ENCODE results near the gene YY1. TPM values are rescaled to one million over a fixed set of nuclear protein-coding genes. Genes with fewer than 3 reads are reported as not detected.

The YY1 gene
- total and polyA plus RNA-seq, 2 experiments from 2014 or later = 88.2 to 128 TPM

DNA sequence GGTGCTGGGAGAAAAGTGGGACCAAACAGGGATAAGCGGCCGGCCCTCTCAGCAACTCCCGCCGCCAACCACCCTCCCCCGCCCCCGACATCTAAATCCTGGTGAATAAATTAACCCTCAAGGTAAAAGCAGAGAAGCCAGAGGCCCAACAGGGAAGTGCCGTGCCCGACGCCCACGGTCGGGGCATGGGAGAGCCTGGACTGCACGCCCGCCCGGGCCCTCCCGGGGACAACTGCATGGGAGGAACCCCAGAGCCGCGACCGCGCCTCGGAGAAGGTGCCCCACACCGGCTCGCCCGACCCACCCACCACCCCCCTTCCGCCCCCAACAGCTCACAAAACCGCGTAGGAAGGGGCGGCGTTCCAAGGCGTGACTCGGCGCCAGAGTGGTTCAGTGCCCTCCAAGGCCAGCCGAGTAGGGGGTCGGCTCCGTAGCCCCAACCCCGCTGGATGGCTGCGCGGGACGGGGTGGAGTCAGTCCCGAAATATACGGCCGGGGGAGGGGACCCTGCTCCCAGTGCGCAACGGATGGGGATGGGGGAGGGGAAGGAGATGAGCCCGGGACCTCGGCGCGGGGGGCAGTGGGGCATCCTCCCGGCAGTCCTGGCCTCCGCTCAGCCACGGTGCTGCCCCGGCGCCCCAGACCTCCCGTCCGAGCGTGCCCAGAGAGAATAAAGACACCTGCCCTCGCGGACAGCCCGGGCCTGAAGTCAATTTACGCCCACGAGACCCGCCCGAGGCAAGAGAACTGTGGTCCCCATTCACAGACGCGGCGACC, 66.6 kb downstream of the YY1 start:
- H3K27me3 Mint-ChIP-seq (ENCODE audit: insufficient read depth, low read depth, poor library complexity) = peaks cover 15% of the 10 kb centered on the region
- Histone ChIP-seq H3K4me2 (peak overlapping the region; percentile 86), H3K4me1 (ENCODE audit: insufficient read depth) (peaks cover 8% of the 10 kb centered on the region), H4K20me1 (replicated peaks; ENCODE audit: insufficient read depth) (peaks cover 35% of the 10 kb centered on the region), H3K79me2 (replicated peaks; ENCODE audit: insufficient read depth) (peaks cover 48% of the 10 kb centered on the region), H3K36me3 (ENCODE audit: insufficient read depth) (no peaks in the 10 kb centered on the region), H3K27me3 (ENCODE audit: insufficient read depth) (peaks cover 6% of the 10 kb centered on the region; the same call in 1 of the 2 replicates), H2AFZ (no peak overlapping the region; the same call in 1 of the 2 replicates), H3K27ac (ENCODE audit: low read depth) (peak overlapping the region; percentile 81), H3K9me2 (ENCODE audit: insufficient read depth) (no peaks in the 10 kb centered on the region), H3F3A (replicated peaks; ENCODE audit: low read depth) (peaks cover 16% of the 10 kb centered on the region), H3K4me3 (peak overlapping the region; percentile 77)
- peak; percentile 14; the same call in 1 of the 2 replicates for TF ChIP-seq POLR2AphosphoS5 (IDR thresholded peaks at IDR 0.05; ENCODE audit: low read depth)
- no peak for TF ChIP-seq CREB1 (CRISPR knock-in tag; IDR thresholded peaks at IDR 0.05; ENCODE audit: low read depth)
- H3K27ac Mint-ChIP-seq = peak overlapping the region; percentile 92
- H3K4me3 Mint-ChIP-seq = peak overlapping the region; percentile 89
- H3K9me3 Mint-ChIP-seq = no peaks in the 10 kb centered on the region
- peak; percentile 63 for DNase-seq (ENCODE audit: low spot score)
- H3K4me1 Mint-ChIP-seq = peaks cover 43% of the 10 kb centered on the region
- ATAC-seq = peak; percentile 15
- H3K36me3 Mint-ChIP-seq (ENCODE audit: low read depth) = peaks cover 13% of the 10 kb centered on the region

DNA sequence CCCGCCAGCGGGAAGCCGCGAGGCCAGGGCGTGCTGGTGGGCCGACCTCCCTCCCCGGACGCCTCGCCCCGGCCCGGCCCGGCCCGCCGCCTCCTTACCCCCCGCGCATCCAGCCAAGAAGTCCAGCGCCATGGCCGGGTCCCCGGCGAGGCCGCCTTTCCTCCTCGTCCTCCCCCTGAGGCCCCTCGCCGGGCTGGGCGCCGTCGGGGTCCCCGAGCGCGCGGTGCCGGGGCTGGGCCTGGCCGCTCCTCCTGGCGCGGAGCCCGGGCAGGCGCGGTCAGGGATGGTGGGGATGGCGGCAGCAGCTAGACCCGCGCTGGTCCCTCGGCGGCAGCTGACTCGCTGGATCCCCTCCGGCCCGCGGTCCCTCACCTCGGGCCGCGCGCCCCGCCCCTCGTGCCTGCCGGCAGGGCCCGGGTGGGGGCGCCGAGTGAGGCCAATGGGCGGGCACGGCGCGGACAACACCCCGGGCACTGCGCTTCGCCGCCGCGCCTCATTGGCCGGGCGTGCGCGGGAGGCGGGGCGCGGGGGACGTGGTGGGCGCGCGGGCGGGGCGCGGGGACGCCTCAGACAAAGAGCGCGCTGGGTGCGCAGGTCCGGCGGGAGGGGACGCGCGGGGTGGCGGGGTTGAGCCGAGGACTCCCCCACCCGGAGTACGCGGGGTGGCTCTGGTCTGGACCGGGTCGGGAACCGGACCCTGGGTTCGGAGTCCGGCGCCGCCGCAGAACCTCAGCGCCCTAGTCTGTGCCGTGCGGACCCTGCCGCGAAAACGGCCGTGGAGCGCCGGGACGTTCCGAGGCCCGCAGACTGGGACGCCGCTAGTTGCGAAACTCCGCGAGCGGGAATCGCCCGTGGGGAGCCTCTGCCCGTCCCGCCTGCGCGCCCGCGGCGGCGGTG, 67.4 kb downstream of the YY1 start, which contains the start of gene SLC25A29:
TSS of gene SLC25A29 (minus strand) at position 344 of the 897 bp plus-strand sequence. CDS start at position 132, 212 bp downstream.
- H3K36me3 ChIP-seq (ENCODE audit: insufficient read depth) = no peaks in the 10 kb centered on the region
- H3F3A ChIP-seq (replicated peaks; ENCODE audit: low read depth) = peaks cover 16% of the 10 kb centered on the region
- peaks cover 6% of the 10 kb centered on the region; the same call in 1 of the 2 replicates for H3K27me3 ChIP-seq (ENCODE audit: insufficient read depth)
- TF ChIP-seq POLR2AphosphoS5 (IDR thresholded peaks at IDR 0.05; ENCODE audit: low read depth) (peak; percentile 64), CREB1 (CRISPR knock-in tag; IDR thresholded peaks at IDR 0.05; ENCODE audit: low read depth) (peak; percentile 36; the same call in 1 of the 2 replicates), EZH2 (IDR thresholded peaks at IDR 0.05; ENCODE audit: low read depth, unreplicated experiment) (no peak), EZH2phosphoT487 (IDR thresholded peaks at IDR 0.05; ENCODE audit: unreplicated experiment) (no peak)
- TF ChIP-seq, protein P1, sequence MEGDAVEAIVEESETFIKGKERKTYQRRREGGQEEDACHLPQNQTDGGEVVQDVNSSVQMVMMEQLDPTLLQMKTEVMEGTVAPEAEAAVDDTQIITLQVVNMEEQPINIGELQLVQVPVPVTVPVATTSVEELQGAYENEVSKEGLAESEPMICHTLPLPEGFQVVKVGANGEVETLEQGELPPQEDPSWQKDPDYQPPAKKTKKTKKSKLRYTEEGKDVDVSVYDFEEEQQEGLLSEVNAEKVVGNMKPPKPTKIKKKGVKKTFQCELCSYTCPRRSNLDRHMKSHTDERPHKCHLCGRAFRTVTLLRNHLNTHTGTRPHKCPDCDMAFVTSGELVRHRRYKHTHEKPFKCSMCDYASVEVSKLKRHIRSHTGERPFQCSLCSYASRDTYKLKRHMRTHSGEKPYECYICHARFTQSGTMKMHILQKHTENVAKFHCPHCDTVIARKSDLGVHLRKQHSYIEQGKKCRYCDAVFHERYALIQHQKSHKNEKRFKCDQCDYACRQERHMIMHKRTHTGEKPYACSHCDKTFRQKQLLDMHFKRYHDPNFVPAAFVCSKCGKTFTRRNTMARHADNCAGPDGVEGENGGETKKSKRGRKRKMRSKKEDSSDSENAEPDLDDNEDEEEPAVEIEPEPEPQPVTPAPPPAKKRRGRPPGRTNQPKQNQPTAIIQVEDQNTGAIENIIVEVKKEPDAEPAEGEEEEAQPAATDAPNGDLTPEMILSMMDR (conservative IDR thresholded peaks at IDR 0.05; ENCODE audit: low read depth in 2 of 2) = no peak
- peaks cover 40% of the 10 kb centered on the region for H3K79me2 ChIP-seq (replicated peaks; ENCODE audit: insufficient read depth)
- DNase-seq (ENCODE audit: low spot score) (peak; percentile 97), ATAC-seq (peak; percentile 60)
- peak within 1 kb of the TSS; percentile 86 for H3K4me2 ChIP-seq
- Mint-ChIP-seq H3K27ac (peak within 1 kb of the TSS; percentile 92), H3K9me3 (no peaks in the 10 kb centered on the region), H3K4me1 (peaks cover 47% of the 10 kb centered on the region), H3K27me3 (ENCODE audit: insufficient read depth, low read depth, poor library complexity) (peaks cover 15% of the 10 kb centered on the region), H3K4me3 (peak within 1 kb of the TSS; percentile 89), H3K36me3 (ENCODE audit: low read depth) (peaks cover 13% of the 10 kb centered on the region)
- no peaks in the 10 kb centered on the region for H3K9me2 ChIP-seq (ENCODE audit: insufficient read depth)
- H4K20me1 ChIP-seq (replicated peaks; ENCODE audit: insufficient read depth) = peaks cover 29% of the 10 kb centered on the region
- peak within 1 kb of the TSS; percentile 72 for H2AFZ ChIP-seq
- H3K4me1 ChIP-seq (ENCODE audit: insufficient read depth) = peaks cover 8% of the 10 kb centered on the region
- peak within 1 kb of the TSS; percentile 77 for H3K4me3 ChIP-seq
- peak within 1 kb of the TSS; percentile 81 for H3K27ac ChIP-seq (ENCODE audit: low read depth)
